LNCAP (cell line): ENCODE data around the gene RCAN2.

Experiments
- CTCF ChIP-seq: fragments of 450-650 bp; IDR thresholded peaks from 2 replicates; pipeline ENCODE4 v1.5.1; 2017; ENCODE audit warnings: mild to moderate bottlenecking

RCAN2 gene

DNA sequence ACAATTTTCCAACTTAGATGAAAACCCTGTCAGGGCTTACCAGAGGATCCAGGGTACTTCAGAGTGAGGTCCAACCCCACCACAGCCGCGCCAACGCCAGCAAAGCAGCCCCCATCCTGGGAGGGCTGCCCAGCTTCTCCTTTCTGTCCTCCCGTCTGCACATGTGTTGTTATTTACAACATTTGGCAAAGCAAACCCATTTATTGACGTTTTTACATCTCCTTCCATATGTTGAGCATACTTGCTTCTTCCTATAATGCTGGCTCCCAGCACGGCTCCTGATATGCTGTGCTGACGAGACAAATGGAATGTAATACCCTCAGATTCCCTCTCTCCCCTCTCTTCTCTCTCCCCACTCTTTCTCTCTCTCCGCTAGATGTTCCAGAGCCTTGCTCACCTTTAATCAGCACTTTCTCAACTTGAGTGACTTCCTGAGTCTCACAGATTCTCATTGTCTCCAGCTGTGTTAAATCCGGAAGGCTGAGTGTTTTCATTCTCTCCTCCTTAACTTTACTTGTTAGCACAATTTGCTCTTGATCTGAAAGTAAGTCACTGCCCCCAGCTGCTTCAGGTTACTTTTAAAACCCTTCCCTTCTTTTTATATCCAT, 22.7 kb downstream of the RCAN2 start:
- no peak for TF ChIP-seq CTCF

DNA sequence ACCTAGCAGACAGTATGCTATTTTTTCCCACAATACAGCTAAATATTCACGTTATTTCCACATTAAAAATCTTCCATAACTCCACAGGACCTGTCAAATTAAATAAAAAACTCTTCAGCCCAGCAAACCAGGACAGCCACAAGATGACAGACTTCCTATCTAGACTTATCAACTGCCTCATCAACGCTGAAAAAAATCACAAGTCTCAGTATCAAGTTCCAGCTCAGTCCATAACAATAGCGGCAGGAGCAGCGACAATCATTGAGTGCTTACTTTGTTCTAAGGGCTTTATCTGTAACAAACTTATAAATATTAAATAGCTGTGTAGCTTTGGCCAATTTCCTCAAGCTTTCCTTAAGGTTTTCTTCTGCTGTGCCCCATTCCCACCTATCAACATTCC, 24.7 kb downstream of the RCAN2 start:
- no peak for TF ChIP-seq CTCF

GRCh38 chr6:46465294-46466165, 25.7 kb downstream of the RCAN2 start:
- no peak for TF ChIP-seq CTCF

DNA sequence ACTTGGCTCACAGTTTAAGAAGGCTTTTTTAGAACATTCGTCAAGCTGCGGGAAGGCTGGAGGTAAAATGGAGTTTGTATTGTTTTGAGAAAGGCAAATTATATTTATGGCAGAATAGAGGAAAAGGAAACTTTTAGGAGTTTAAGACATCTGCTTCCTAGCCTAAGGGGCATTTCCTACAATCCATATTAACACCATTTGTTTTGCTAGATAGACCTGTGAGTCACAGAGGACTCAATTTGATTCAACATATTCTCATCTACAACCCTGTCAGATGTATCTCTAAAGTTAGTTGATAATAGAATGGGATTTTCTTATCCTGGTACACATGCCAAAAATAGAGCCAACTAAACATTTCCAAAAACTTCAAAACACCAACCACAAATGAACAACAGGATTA, 35.0 kb downstream of the RCAN2 start:
- no peak for TF ChIP-seq CTCF

GRCh38 chr6:46454691-46455090, 36.6 kb downstream of the RCAN2 start:
- no peak for TF ChIP-seq CTCF

DNA sequence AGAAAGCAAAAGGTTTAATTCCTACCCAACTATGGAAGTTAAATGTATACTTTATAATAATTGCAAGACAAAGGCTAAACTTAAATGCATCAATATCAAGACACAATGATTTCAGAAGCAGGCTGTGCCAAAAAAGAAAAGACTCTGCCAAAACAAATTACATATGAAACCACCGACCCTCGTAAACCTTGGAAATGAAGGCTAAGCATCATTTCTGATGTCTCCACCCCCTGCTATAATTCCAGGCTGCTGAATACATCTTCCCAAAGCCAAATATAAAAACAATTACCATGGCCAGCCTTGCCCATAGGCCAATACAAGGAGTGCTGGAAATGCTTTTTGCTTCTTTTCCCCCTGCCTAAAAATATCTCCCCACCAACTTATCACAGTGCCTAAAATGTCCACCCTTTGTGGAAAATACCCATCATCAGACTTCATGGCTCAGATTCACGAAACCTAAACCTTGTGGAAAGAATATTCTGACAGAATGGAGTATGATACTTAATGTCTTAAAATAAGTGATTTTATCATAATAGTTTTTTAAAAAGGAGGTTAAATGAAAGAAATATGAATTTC, 37.4 kb downstream of the RCAN2 start:
- TF ChIP-seq CTCF: no peak

GRCh38 chr6:46453216-46453615, 38.0 kb downstream of the RCAN2 start:
- no peak for TF ChIP-seq CTCF
